ENCODE measurements around the gene TUBGCP6. TPM values are rescaled to one million over a fixed set of nuclear protein-coding genes. Genes with fewer than 3 reads are reported as not detected.

Gene TUBGCP6
- total and polyA plus RNA-seq, 2 donors from 2014 or later: 19.2 to 52.0 TPM

DNA sequence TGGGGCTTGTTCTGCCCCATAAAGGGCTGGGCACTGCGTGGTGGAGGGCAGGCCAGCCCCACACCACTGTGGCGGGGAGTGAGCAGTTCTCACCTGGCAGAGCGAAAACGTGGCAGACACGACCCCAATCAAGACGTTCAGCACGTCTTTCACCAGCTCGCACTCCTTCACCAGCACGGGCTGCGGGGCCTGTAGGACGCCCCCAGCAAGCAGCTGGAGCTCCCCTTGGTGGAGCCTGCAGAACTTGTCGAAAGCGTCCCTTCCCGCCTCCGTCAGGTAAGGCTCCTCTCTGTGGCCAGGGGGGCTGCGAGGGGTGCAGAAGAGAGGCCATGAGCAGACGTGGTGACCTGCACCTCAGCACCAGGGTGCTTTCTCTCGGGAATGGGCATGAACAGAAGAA is 11.6 kb downstream of the TUBGCP6 start:
- peak in 1 of 5 donors; percentile 71 for DNase-seq
- H3K27ac ChIP-seq (ENCODE audit: low read depth in 2 of 2, low read length in 2 of 2): no peak overlapping the region
- H3K9me3 ChIP-seq (ENCODE audit: control insufficient read depth in 2 of 3, insufficient read depth in 1 of 3, low read length in 3 of 3): no peaks in the 10 kb centered on the region
- TF ChIP-seq, protein P1, sequence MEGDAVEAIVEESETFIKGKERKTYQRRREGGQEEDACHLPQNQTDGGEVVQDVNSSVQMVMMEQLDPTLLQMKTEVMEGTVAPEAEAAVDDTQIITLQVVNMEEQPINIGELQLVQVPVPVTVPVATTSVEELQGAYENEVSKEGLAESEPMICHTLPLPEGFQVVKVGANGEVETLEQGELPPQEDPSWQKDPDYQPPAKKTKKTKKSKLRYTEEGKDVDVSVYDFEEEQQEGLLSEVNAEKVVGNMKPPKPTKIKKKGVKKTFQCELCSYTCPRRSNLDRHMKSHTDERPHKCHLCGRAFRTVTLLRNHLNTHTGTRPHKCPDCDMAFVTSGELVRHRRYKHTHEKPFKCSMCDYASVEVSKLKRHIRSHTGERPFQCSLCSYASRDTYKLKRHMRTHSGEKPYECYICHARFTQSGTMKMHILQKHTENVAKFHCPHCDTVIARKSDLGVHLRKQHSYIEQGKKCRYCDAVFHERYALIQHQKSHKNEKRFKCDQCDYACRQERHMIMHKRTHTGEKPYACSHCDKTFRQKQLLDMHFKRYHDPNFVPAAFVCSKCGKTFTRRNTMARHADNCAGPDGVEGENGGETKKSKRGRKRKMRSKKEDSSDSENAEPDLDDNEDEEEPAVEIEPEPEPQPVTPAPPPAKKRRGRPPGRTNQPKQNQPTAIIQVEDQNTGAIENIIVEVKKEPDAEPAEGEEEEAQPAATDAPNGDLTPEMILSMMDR (IDR thresholded peaks at IDR 0.05; ENCODE audit: borderline replicate concordance, extremely low read depth, insufficient read depth): no peak
- no peak for FAIRE-seq
- no peak overlapping the region for H3K4me3 ChIP-seq (ENCODE audit: low read length in 3 of 3)
- H3K27me3 ChIP-seq (ENCODE audit: control insufficient read depth, insufficient read depth, low read length): no peaks in the 10 kb centered on the region
- peaks cover 0 to 8% (median 5%) of the 10 kb centered on the region in 3 donors for H3K36me3 ChIP-seq (ENCODE audit: control insufficient read depth in 2 of 3, insufficient read depth in 3 of 3, low read length in 3 of 3)
- intact Hi-C loops (cut with DNase I): no loop called here
- no peaks in the 10 kb centered on the region for H3K4me1 ChIP-seq (ENCODE audit: control insufficient read depth in 2 of 3, insufficient read depth in 2 of 3, low read depth in 1 of 3, low read length in 3 of 3)
- H3K9ac ChIP-seq (ENCODE audit: low read length in 3 of 3): no peak overlapping the region

DNA sequence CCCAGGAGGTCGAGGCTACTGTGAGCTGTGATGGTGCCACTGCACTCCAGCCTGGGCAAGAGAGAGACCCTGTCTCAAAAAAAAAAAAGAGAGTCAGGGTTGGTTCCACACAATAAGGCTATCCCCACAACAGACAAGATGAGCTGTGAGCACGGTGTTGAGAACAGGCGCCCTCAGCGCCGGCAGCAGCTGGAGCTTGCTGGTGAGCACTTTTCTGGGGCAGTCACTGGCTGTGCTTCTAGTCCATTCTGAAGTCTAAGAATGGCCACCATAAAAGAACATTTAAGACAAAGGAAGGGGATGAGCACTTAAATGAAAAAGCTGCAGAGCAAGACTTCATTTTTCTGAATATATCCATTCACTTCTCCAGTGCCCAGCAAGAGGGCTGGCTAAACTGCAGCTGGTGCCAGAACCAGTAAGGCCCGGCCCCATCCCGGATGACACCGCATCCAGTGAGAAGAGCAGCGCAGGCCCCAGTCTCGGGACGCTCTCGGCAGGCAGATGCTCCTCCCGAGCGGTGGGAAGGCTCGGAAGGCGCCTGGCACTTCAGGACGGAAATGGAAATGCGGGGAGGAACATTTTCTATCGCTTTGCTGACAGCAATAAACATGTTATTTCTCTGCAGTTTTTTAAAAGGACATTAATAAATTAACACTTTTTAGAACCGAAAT is 12.2 kb downstream of the TUBGCP6 start:
- intact Hi-C loops (cut with DNase I): no loop called here
- DNase-seq (no peak), FAIRE-seq (no peak)
- no peak overlapping the region for H3K4me3 ChIP-seq (ENCODE audit: low read length in 3 of 3)
- no peak overlapping the region for H3K27ac ChIP-seq (ENCODE audit: low read depth in 2 of 2, low read length in 2 of 2)
- no peaks in the 10 kb centered on the region for H3K27me3 ChIP-seq (ENCODE audit: control insufficient read depth, insufficient read depth, low read length)
- no peak overlapping the region for H3K9ac ChIP-seq (ENCODE audit: low read length in 3 of 3)
- no peaks in the 10 kb centered on the region for H3K9me3 ChIP-seq (ENCODE audit: control insufficient read depth in 2 of 3, insufficient read depth in 1 of 3, low read length in 3 of 3)
- peaks cover 0 to 8% (median 5%) of the 10 kb centered on the region in 3 donors for H3K36me3 ChIP-seq (ENCODE audit: control insufficient read depth in 2 of 3, insufficient read depth in 3 of 3, low read length in 3 of 3)
- TF ChIP-seq, protein P1 (IDR thresholded peaks at IDR 0.05; ENCODE audit: borderline replicate concordance, extremely low read depth, insufficient read depth): no peak
- H3K4me1 ChIP-seq (ENCODE audit: control insufficient read depth in 2 of 3, insufficient read depth in 2 of 3, low read depth in 1 of 3, low read length in 3 of 3): no peaks in the 10 kb centered on the region

DNA sequence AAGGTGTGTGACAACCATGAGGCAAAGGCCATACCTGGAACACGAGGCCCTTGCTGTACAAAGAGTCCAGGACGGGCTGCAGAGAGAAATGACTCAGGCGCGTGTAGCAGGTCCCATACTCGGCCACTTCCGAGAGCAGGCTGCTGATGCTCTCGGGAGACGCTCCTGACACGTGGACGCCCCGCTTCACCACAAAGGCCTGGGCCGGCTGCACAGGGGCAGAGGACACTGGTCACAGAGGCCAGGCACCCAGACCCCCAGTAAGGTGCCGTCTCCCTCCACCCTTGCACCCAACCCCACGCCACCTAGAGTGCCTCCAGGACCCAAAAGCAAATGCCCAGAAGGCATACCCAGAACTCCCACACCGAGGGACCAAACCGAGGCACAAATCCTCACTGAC is 15.5 kb downstream of the TUBGCP6 start:
- Histone ChIP-seq H3K4me1 (ENCODE audit: control insufficient read depth in 2 of 3, insufficient read depth in 2 of 3, low read depth in 1 of 3, low read length in 3 of 3) (no peaks in the 10 kb centered on the region), H3K9ac (ENCODE audit: low read length in 3 of 3) (no peak overlapping the region), H3K36me3 (ENCODE audit: control insufficient read depth in 2 of 3, insufficient read depth in 3 of 3, low read length in 3 of 3) (peaks cover 0 to 11% (median 9%) of the 10 kb centered on the region in 3 donors), H3K9me3 (ENCODE audit: control insufficient read depth in 2 of 3, insufficient read depth in 1 of 3, low read length in 3 of 3) (no peaks in the 10 kb centered on the region), H3K27ac (ENCODE audit: low read depth in 2 of 2, low read length in 2 of 2) (no peak overlapping the region), H3K4me3 (ENCODE audit: low read length in 3 of 3) (no peak overlapping the region), H3K27me3 (ENCODE audit: control insufficient read depth, insufficient read depth, low read length) (no peaks in the 10 kb centered on the region)
- no peak for FAIRE-seq
- TF ChIP-seq, protein P1 (IDR thresholded peaks at IDR 0.05; ENCODE audit: borderline replicate concordance, extremely low read depth, insufficient read depth): no peak
- intact Hi-C loops (cut with DNase I): no loop called here
- no peak for DNase-seq
